ENCODE data around the gene RRAGD. TPM values are rescaled to one million over a fixed set of nuclear protein-coding genes. Genes with fewer than 3 reads are reported as not detected.
A peak's percentile ranks its signal among the peaks of the same experiment; 100 is the strongest.

RRAGD gene
- total and polyA plus RNA-seq, 9 donors, result 0.71 to 12.9 (median 7.9) TPM

GRCh38 chr6:89371849-89372505 is 40.1 kb downstream of the RRAGD start:
- Histone ChIP-seq H3K4me3 (no peak overlapping the region), H3K27me3 (no peaks in the 10 kb centered on the region), H3K4me1 (ENCODE audit: insufficient read depth) (peaks cover 1% of the 10 kb centered on the region), H3K9me3 (no peaks in the 10 kb centered on the region), H3K27ac (no peak overlapping the region), H3K36me3 (no peaks in the 10 kb centered on the region)
- DNase-seq, result peak; percentile 42 to 69 (median 54)
- WGBS, 3 donors, result 41 to 47% (median 46%) methylated on average over 8 of the region's 8 CpGs
- intact Hi-C loops (cut with DNase I), result loop anchor here in 1 of 4 donors (10.0 kb wide), 1 partner anchor 1537 kb away; no protein-coding TSS in a partner anchor
- peak; percentile 25 to 54 (median 44) for TF ChIP-seq CTCF (IDR thresholded peaks at IDR 0.05)
- TF ChIP-seq POLR2A (IDR thresholded peaks at IDR 0.05), result no peak
- TF ChIP-seq EP300 (IDR thresholded peaks at IDR 0.05), result no peak

GRCh38 chr6:89368999-89369398 is 43.1 kb downstream of the RRAGD start:
- WGBS, 3 donors, result 0 to 4% (median 3%) methylated on average over 7 of the region's 7 CpGs
- DNase-seq, result peak; percentile 59 to 76 (median 71)
- H3K36me3 ChIP-seq, result no peaks in the 10 kb centered on the region
- no peaks in the 10 kb centered on the region for H3K27me3 ChIP-seq
- no peaks in the 10 kb centered on the region for H3K9me3 ChIP-seq
- H3K4me1 ChIP-seq (ENCODE audit: insufficient read depth), result peaks cover 1% of the 10 kb centered on the region
- H3K4me3 ChIP-seq, result no peak overlapping the region
- H3K27ac ChIP-seq, result no peak overlapping the region
- intact Hi-C loops (cut with DNase I), result loop anchor here in 2 of 4 donors (5.0 to 10.0 kb wide), 2 partner anchors 54 to 387 kb away; partner anchors contain the start of gene GABRR2 (in 1 of the 2)
- no peak for TF ChIP-seq POLR2A (IDR thresholded peaks at IDR 0.05)
- no peak for TF ChIP-seq EP300 (IDR thresholded peaks at IDR 0.05)
- TF ChIP-seq CTCF (IDR thresholded peaks at IDR 0.05), result peak; percentile 15 to 45 (median 31)

GRCh38 chr6:89368107-89368506 is 44.0 kb downstream of the RRAGD start:
- H3K4me1 ChIP-seq (ENCODE audit: insufficient read depth), result peaks cover 1% of the 10 kb centered on the region
- H3K4me3 ChIP-seq, result no peak overlapping the region
- no peaks in the 10 kb centered on the region for H3K27me3 ChIP-seq
- no peak for TF ChIP-seq POLR2A (IDR thresholded peaks at IDR 0.05)
- peak; percentile 39 to 47 (median 46) for TF ChIP-seq CTCF (IDR thresholded peaks at IDR 0.05)
- intact Hi-C loops (cut with DNase I), result loop anchor here in 2 of 4 donors (5.0 to 10.0 kb wide), 2 partner anchors 53 to 386 kb away; partner anchors contain the start of gene GABRR2 (in 1 of the 2)
- H3K36me3 ChIP-seq, result no peaks in the 10 kb centered on the region
- peak; percentile 34 to 69 (median 61) for DNase-seq
- no peaks in the 10 kb centered on the region for H3K9me3 ChIP-seq
- 20 to 29% (median 25%) methylated on average over 6 of the region's 6 CpGs for WGBS, 3 donors
- no peak overlapping the region for H3K27ac ChIP-seq

- intact Hi-C loops (cut with DNase I), result loop anchor here in 1 of 4 donors (10.0 kb wide), 1 partner anchor 50 kb away; the partner anchor contains the start of gene GABRR2
- no peaks in the 10 kb centered on the region for H3K27me3 ChIP-seq
- H3K4me3 ChIP-seq, result no peak overlapping the region
- no peak for DNase-seq
- no peaks in the 10 kb centered on the region for H3K9me3 ChIP-seq
- no peak overlapping the region for H3K27ac ChIP-seq
- H3K36me3 ChIP-seq, result no peaks in the 10 kb centered on the region
- TF ChIP-seq POLR2A (IDR thresholded peaks at IDR 0.05), result no peak
- TF ChIP-seq CTCF (IDR thresholded peaks at IDR 0.05), result no peak
- no peak for TF ChIP-seq EP300 (IDR thresholded peaks at IDR 0.05)
- peaks cover 1% of the 10 kb centered on the region for H3K4me1 ChIP-seq (ENCODE audit: insufficient read depth)
Measured at GRCh38 chr6:89364586-89364985, 47.5 kb downstream of the RRAGD start.
